K562 (cell line): ENCODE measurements around the gene CC2D1A. TPM values are rescaled to one million over a fixed set of nuclear protein-coding genes. Genes with fewer than 3 reads are reported as not detected.

ENCODE experiments used
- ATF7 ChIP-seq: fragments of 450-650 bp; IDR thresholded peaks from 2 replicates; pipeline ENCODE4 v1.7.1; 2014; ENCODE audit warnings: mild to moderate bottlenecking, moderate library complexity
- CBFA2T3 ChIP-seq: fragments of 450-650 bp; IDR thresholded peaks from 2 replicates; pipeline ENCODE4 v1.6.1; 2017
- CC2D1A ChIP-seq: fragments of 450-650 bp; IDR thresholded peaks from 2 replicates; pipeline ENCODE4 v1.6.1; 2017; ENCODE audit warnings: mild to moderate bottlenecking
- DEAF1 ChIP-seq: fragments of 450-650 bp; formaldehyde crosslinking; IDR thresholded peaks from 2 replicates; pipeline ENCODE4 v1.4.0; 2020; ENCODE audit warnings: mild to moderate bottlenecking, moderate library complexity
- E2F4 ChIP-seq: sonication (generic); formaldehyde crosslinking; IDR thresholded peaks from 2 replicates; pipeline ENCODE4 v1.8.0; 2022; ENCODE audit warnings: mild to moderate bottlenecking, low read depth, missing genetic modification reagents
- E2F8 ChIP-seq: fragments of 450-650 bp; IDR thresholded peaks from 2 replicates; pipeline ENCODE4 v1.7.1; 2018; ENCODE audit warnings: mild to moderate bottlenecking, low read depth; ENCODE audit not compliant: partially characterized antibody
- FOXJ3 ChIP-seq: sonication (generic); formaldehyde crosslinking; IDR thresholded peaks from 2 replicates; pipeline ENCODE4 v1.4.0; 2020; ENCODE audit warnings: mild to moderate bottlenecking, missing genetic modification reagents
- GATAD2A ChIP-seq: fragments of 450-650 bp; IDR thresholded peaks from 2 replicates; pipeline ENCODE4 v1.6.1; 2017
- GMEB1 ChIP-seq: fragments of 250-450 bp; sonication (Bioruptor Pico); IDR thresholded peaks from 2 replicates; pipeline ENCODE4 v1.4.0; 2020; ENCODE audit warnings: mild to moderate bottlenecking
- HDAC8 ChIP-seq: fragments of 450-650 bp; IDR thresholded peaks from 2 replicates; pipeline ENCODE4 v1.6.1; 2016; ENCODE audit warnings: mild to moderate bottlenecking, missing genetic modification characterization, moderate library complexity, missing compliant biosample characterization
- ILF3 ChIP-seq: fragments of 450-650 bp; IDR thresholded peaks from 2 replicates; pipeline ENCODE4 v1.6.1; 2018; ENCODE audit warnings: antibody characterized with exemption, mild to moderate bottlenecking, moderate library complexity, borderline replicate concordance
- NCOR1 ChIP-seq: fragments of 450-650 bp; IDR thresholded peaks from 2 replicates; pipeline ENCODE4 v1.6.1; 2016; ENCODE audit warnings: mild to moderate bottlenecking, moderate library complexity
- NFE2 ChIP-seq: IDR thresholded peaks from 2 replicates; pipeline ENCODE4 v1.6.1; 2014; ENCODE audit warnings: antibody characterized with exemption, low read depth
- NFRKB ChIP-seq: fragments of 450-650 bp; IDR thresholded peaks from 2 replicates; pipeline ENCODE4 v1.6.1; 2016; ENCODE audit warnings: low read depth
- RBBP5 ChIP-seq: fragments of 200-600 bp; sonication (generic); IDR thresholded peaks from 2 replicates; pipeline ENCODE4 v1.6.1; 2012; ENCODE audit warnings: borderline replicate concordance, mild to moderate bottlenecking, low read length, control low read depth, inconsistent platforms; ENCODE audit not compliant: insufficient read depth, poor library complexity, severe bottlenecking
- SMARCC2 ChIP-seq: fragments of 450-650 bp; IDR thresholded peaks from 2 replicates; pipeline ENCODE4 v1.6.1; 2017; ENCODE audit warnings: antibody characterized with exemption, moderate library complexity, mild to moderate bottlenecking, low read depth
- ZKSCAN1 ChIP-seq: fragments of 150-350 bp; IDR thresholded peaks from 2 replicates; pipeline ENCODE4 v1.6.1; 2016; ENCODE audit warnings: low read depth, low read length
- ZNF124 ChIP-seq: sonication (generic); formaldehyde crosslinking; IDR thresholded peaks from 2 replicates; pipeline ENCODE4 v1.8.1; 2022; ENCODE audit warnings: missing genetic modification reagents
- ZNF384 ChIP-seq: IDR thresholded peaks from 2 replicates; pipeline ENCODE4 v1.6.1; 2012; ENCODE audit warnings: low read depth, low read length, improper control_type of control experiment
- polyA plus RNA-seq, 8 experiments: library from polyadenylated mRNA; depleted of rRNA in 4 of 8; stranded (reverse) in 5 of 8; unstranded in 3 of 8; fragments of >200 nt; fragmentation: Nextera tagmentation in 2 of 8; fragmentation: Illumina TruSeq in 1 of 8; extraction: Ambion mirVana in 2 of 8; extraction: Trizol in 1 of 8; gene quantifications; 2 replicates each; pipeline versions ENCODE4 v1.2.1 to v1.2.3, GENCODE V29; 2011 to 2014; ENCODE audit warnings: inconsistent platforms in 1 of 8, missing spikeins in 1 of 8
- total RNA-seq, 7 experiments: library from RNA; depleted of rRNA in 6 of 7; stranded (reverse); fragments of >200 nt in 6 of 7; fragmentation: Illumina TruSeq in 2 of 7; extraction: Trizol in 2 of 7; gene quantifications; 2 replicates each; pipeline versions ENCODE4 v1.2.1 to v1.2.3, GENCODE V29; 2011 to 2021; ENCODE audit warnings: low replicate concordance in 1 of 7

The CC2D1A gene
- total and polyA plus RNA-seq, 9 of the 15 experiments (the other 6 are each of a cell fraction or from before 2014, with no cell fraction given) = 0.32 to 31.0 (median 12.9) TPM

- peak; percentile 93 for TF ChIP-seq DEAF1
- TF ChIP-seq GATAD2A = peak; percentile 88
- peak; percentile 44; the same call in 1 of the 2 replicates for TF ChIP-seq NFRKB
- 0 out of 2 replicates have a peak, but pooled peaks have one; percentile 15 for TF ChIP-seq CBFA2T3
- TF ChIP-seq NCOR1 = peak; percentile 69
- no peak for TF ChIP-seq E2F8
- peak; percentile 46; the same call in 1 of the 2 replicates for TF ChIP-seq ATF7
- no peak for TF ChIP-seq GMEB1 (CRISPR knock-in tag)
- no peak for TF ChIP-seq FOXJ3 (CRISPR knock-in tag)
- TF ChIP-seq NFE2 = peak; percentile 79
- TF ChIP-seq ZNF124 (CRISPR knock-in tag) = no peak
- TF ChIP-seq ILF3 = no peak
- TF ChIP-seq RBBP5 = peak; percentile 35
- 0 out of 2 replicates have a peak, but pooled peaks have one; percentile 27 for TF ChIP-seq ZKSCAN1
- TF ChIP-seq ZNF384 = peak; percentile 75
- peak; percentile 93 for TF ChIP-seq CC2D1A
- peak; percentile 73 for TF ChIP-seq SMARCC2
- no peak for TF ChIP-seq E2F4 (CRISPR knock-in tag)
- TF ChIP-seq HDAC8 (tag) = 0 out of 2 replicates have a peak, but pooled peaks have one; percentile 42
Measured at GRCh38 chr19:13861714-13862531, 44.1 kb upstream of the CC2D1A start (continued).
